Measurements from ENCODE around the gene TBX15.

Gene TBX15

GRCh38 chr1:118984722-118985639 is 3.2 kb downstream of the TBX15 start:
- Histone ChIP-seq H3K36me3 (ENCODE audit: control insufficient read depth, low read length) (no peaks in the 10 kb centered on the region), H3F3A (ENCODE audit: control insufficient read depth, insufficient read depth) (no peaks in the 10 kb centered on the region), H3K4me1 (ENCODE audit: control insufficient read depth, low read length) (no peaks in the 10 kb centered on the region), H3K9me3 (ENCODE audit: control insufficient read depth, insufficient read depth, low read length) (no peaks in the 10 kb centered on the region), H4K20me1 (ENCODE audit: control insufficient read depth, insufficient read depth, low read depth, low read length) (no peaks in the 10 kb centered on the region), H3K79me2 (ENCODE audit: control insufficient read depth, low read length) (no peaks in the 10 kb centered on the region), H3K9me2 (replicated peaks; ENCODE audit: control insufficient read depth, low read length) (no peaks in the 10 kb centered on the region), H3K27ac (ENCODE audit: low read depth, low read length) (no peak overlapping the region), H3K4me2 (ENCODE audit: low read length) (no peak overlapping the region), H3K27me3 (ENCODE audit: control insufficient read depth, low read length) (no peaks in the 10 kb centered on the region), H3K4me3 (ENCODE audit: low read length) (no peak overlapping the region)
- TF ChIP-seq EZH2phosphoT487 (IDR thresholded peaks at IDR 0.05; ENCODE audit: borderline replicate concordance, low read length) (no peak), CTCF (IDR thresholded peaks at IDR 0.05; ENCODE audit: low read depth, low read length, poor library complexity, severe bottlenecking) (no peak)

DNA sequence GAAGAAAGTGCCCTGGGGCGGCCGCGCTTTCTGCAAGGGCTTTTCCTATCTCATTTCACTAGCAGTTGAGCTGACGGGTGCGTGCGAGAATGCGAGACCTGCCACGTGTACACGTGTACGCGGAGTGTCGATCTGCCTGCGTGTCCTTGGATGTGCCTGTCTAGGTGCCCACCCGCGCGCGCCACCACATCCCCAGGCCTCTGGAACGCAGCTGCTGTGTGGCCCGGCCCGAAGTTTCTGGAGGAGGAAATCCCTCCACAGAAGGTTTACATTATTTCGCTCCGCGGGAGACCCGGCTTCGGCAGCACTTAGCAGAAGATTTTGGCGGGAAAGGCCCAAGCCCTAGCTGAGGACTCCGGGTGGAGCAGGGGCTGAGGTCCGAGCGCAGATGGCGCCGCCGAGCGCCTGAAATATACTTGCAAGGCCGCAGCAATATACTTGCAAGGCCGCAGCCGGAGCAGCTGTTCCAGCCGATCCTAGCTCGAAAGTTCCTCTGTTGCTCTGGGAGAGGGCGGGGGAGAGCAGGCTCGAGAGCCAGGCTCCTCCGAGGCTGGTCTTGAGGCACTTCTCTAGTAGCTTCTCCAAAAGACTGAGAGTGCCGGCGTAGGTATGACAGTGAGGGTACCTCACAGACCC is 3.9 kb downstream of the TBX15 start:
- no peaks in the 10 kb centered on the region for H3K79me2 ChIP-seq (ENCODE audit: control insufficient read depth, low read length)
- no peaks in the 10 kb centered on the region for H3K9me3 ChIP-seq (ENCODE audit: control insufficient read depth, insufficient read depth, low read length)
- H3K4me1 ChIP-seq (ENCODE audit: control insufficient read depth, low read length) = no peaks in the 10 kb centered on the region
- no peak overlapping the region for H3K4me2 ChIP-seq (ENCODE audit: low read length)
- no peaks in the 10 kb centered on the region for H3K36me3 ChIP-seq (ENCODE audit: control insufficient read depth, low read length)
- H3F3A ChIP-seq (ENCODE audit: control insufficient read depth, insufficient read depth) = no peaks in the 10 kb centered on the region
- H4K20me1 ChIP-seq (ENCODE audit: control insufficient read depth, insufficient read depth, low read depth, low read length) = no peaks in the 10 kb centered on the region
- no peaks in the 10 kb centered on the region for H3K9me2 ChIP-seq (replicated peaks; ENCODE audit: control insufficient read depth, low read length)
- H3K27ac ChIP-seq (ENCODE audit: low read depth, low read length) = no peak overlapping the region
- TF ChIP-seq EZH2phosphoT487 (IDR thresholded peaks at IDR 0.05; ENCODE audit: borderline replicate concordance, low read length) = no peak
- TF ChIP-seq CTCF (IDR thresholded peaks at IDR 0.05; ENCODE audit: low read depth, low read length, poor library complexity, severe bottlenecking) = no peak
- H3K4me3 ChIP-seq (ENCODE audit: low read length) = no peak overlapping the region
- H3K27me3 ChIP-seq (ENCODE audit: control insufficient read depth, low read length) = no peaks in the 10 kb centered on the region

- Histone ChIP-seq H3K4me2 (ENCODE audit: low read length) (no peak overlapping the region), H3F3A (ENCODE audit: control insufficient read depth, insufficient read depth) (no peaks in the 10 kb centered on the region), H3K27ac (ENCODE audit: low read depth, low read length) (no peak overlapping the region), H3K79me2 (ENCODE audit: control insufficient read depth, low read length) (no peaks in the 10 kb centered on the region), H3K4me3 (ENCODE audit: low read length) (no peak overlapping the region), H4K20me1 (ENCODE audit: control insufficient read depth, insufficient read depth, low read depth, low read length) (no peaks in the 10 kb centered on the region), H3K9me2 (replicated peaks; ENCODE audit: control insufficient read depth, low read length) (no peaks in the 10 kb centered on the region), H3K4me1 (ENCODE audit: control insufficient read depth, low read length) (no peaks in the 10 kb centered on the region), H3K9me3 (ENCODE audit: control insufficient read depth, insufficient read depth, low read length) (no peaks in the 10 kb centered on the region), H3K36me3 (ENCODE audit: control insufficient read depth, low read length) (no peaks in the 10 kb centered on the region), H3K27me3 (ENCODE audit: control insufficient read depth, low read length) (no peaks in the 10 kb centered on the region)
- TF ChIP-seq EZH2phosphoT487 (IDR thresholded peaks at IDR 0.05; ENCODE audit: borderline replicate concordance, low read length) = no peak
- TF ChIP-seq CTCF (IDR thresholded peaks at IDR 0.05; ENCODE audit: low read depth, low read length, poor library complexity, severe bottlenecking) = no peak
These were observed 4.5 kb downstream of the TBX15 start for GRCh38 chr1:118983558-118984041.
